Suprapubic skin (tissue), 4 donors: ENCODE data around the gene ATP9B.

Experiments
- EP300 ChIP-seq: sonication (generic); formaldehyde crosslinking; IDR thresholded peaks from one replicate; pipeline ENCODE4 v1.6.1; 2017; ENCODE audit warnings: antibody characterized with exemption
- POLR2A ChIP-seq, 2 donors: fragments of 450-650 bp; IDR thresholded peaks; one replicate each; pipeline ENCODE4 v1.6.1; 2017; ENCODE audit warnings: antibody characterized with exemption in 2 of 2, mild to moderate bottlenecking in 2 of 2, moderate library complexity in 2 of 2
- POLR2AphosphoS5 ChIP-seq, 3 donors: sonication (generic); formaldehyde crosslinking; IDR thresholded peaks; one replicate each; pipeline ENCODE4 v1.6.1; 2017; ENCODE audit warnings: antibody characterized with exemption in 3 of 3
- TF ChIP-seq, protein P1 (sequence below), 2 donors: fragments of 200-600 bp in 1 of 2; fragments of 450-650 bp in 1 of 2; sonication (generic) in 1 of 2; IDR thresholded peaks; one replicate each; pipeline ENCODE4 v1.5.1; 2016 to 2019; ENCODE audit warnings: antibody characterized with exemption in 2 of 2, mild to moderate bottlenecking in 1 of 2, moderate library complexity in 1 of 2

- TF ChIP-seq, protein P1, sequence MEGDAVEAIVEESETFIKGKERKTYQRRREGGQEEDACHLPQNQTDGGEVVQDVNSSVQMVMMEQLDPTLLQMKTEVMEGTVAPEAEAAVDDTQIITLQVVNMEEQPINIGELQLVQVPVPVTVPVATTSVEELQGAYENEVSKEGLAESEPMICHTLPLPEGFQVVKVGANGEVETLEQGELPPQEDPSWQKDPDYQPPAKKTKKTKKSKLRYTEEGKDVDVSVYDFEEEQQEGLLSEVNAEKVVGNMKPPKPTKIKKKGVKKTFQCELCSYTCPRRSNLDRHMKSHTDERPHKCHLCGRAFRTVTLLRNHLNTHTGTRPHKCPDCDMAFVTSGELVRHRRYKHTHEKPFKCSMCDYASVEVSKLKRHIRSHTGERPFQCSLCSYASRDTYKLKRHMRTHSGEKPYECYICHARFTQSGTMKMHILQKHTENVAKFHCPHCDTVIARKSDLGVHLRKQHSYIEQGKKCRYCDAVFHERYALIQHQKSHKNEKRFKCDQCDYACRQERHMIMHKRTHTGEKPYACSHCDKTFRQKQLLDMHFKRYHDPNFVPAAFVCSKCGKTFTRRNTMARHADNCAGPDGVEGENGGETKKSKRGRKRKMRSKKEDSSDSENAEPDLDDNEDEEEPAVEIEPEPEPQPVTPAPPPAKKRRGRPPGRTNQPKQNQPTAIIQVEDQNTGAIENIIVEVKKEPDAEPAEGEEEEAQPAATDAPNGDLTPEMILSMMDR (IDR thresholded peaks at IDR 0.05), result no peak
- TF ChIP-seq POLR2A (IDR thresholded peaks at IDR 0.05) (no peak), POLR2AphosphoS5 (IDR thresholded peaks at IDR 0.05) (no peak), EP300 (no peak)
Measured at GRCh38 chr18:79200546-79201268, 131.5 kb downstream of the ATP9B start.
